GM12878 (cell line): ENCODE data around the gene ETV3L. TPM values are rescaled to one million over a fixed set of nuclear protein-coding genes. Genes with fewer than 3 reads are reported as not detected.

Source experiments
- ATAC-seq: fragments of 200-7000 bp; cut with Tn5 transposase; 3 replicates; pipeline ENCODE4 v1.9.1; 2020; ENCODE audit warnings: mild to moderate bottlenecking, moderate library complexity
- BruUV-seq: library from RNA; stranded (reverse); fragments of 400-500 nt; replicated peaks from 2 replicates; lab custom pipeline; 2021; lab: Mats Ljungman, UMichigan
- CTCF ChIA-PET: fragments of 300-600 bp; sonication (Branson Sonifier 250); formaldehyde crosslinking; extraction: SDS; loops from one replicate; lab custom pipeline; 2021; ENCODE audit warnings: inconsistent platforms; lab: Yijun Ruan, JAX
- POLR2A ChIA-PET: fragments of 350-600 bp; formaldehyde crosslinking; extraction: SDS; loops from one replicate; lab custom pipeline; 2021; ENCODE audit warnings: inconsistent platforms; lab: Charles Lee
- RAD21 ChIA-PET: fragments of 300-600 bp; sonication (Branson Sonifier 250); formaldehyde crosslinking; loops from one replicate; lab custom pipeline; 2023; ENCODE audit warnings: antibody characterized with exemption; ENCODE audit not compliant: unreplicated experiment; lab: Charles Lee
- SMC1A ChIA-PET: fragments of 300-600 bp; sonication (Branson Sonifier 250); formaldehyde crosslinking; loops from one replicate; lab custom pipeline; 2023; ENCODE audit not compliant: unreplicated experiment, uncharacterized antibody; lab: Charles Lee
- DNase-seq: peaks from one replicate; pipeline ENCODE4 v3.0.0-alpha.2; 2011; ENCODE audit warnings: low read depth, low spot score
- FAIRE-seq: peaks from 3 replicates; lab custom pipeline; 2011; peaks lifted over from hg19 to GRCh38; lab: Jason Lieb, UNC
- H2AFZ ChIP-seq: 2 replicates; pipeline ENCODE4 v1.6.0; 2011; ENCODE audit warnings: low read depth, low read length, control low read depth; ENCODE audit not compliant: control insufficient read depth
- H3K27ac ChIP-seq: 2 replicates; pipeline ENCODE4 v1.5.1; 2011; ENCODE audit warnings: control low read depth; ENCODE audit not compliant: control insufficient read depth, insufficient read depth
- H3K27me3 ChIP-seq, 2 experiments: replicated peaks in 1 of 2; 2 replicates each; pipeline versions ENCODE4 v1.6.0 to v1.6.1; 2011; ENCODE audit warnings: low read length in 1 of 2; ENCODE audit not compliant: control insufficient read depth in 2 of 2, insufficient read depth in 2 of 2
- H3K36me3 ChIP-seq, 2 experiments: 2 replicates each; pipeline ENCODE4 v1.5.1; 2011; ENCODE audit warnings: low read length in 1 of 2; ENCODE audit not compliant: control insufficient read depth in 2 of 2, insufficient read depth in 2 of 2
- H3K4me1 ChIP-seq: 2 replicates; pipeline ENCODE4 v1.6.1; 2011; ENCODE audit warnings: mild to moderate bottlenecking, low read length, moderate library complexity, mixed read lengths; ENCODE audit not compliant: control insufficient read depth, insufficient read depth
- H3K4me2 ChIP-seq: 2 replicates; pipeline ENCODE4 v1.6.0; 2011; ENCODE audit warnings: control low read depth; ENCODE audit not compliant: control insufficient read depth, insufficient read depth
- H3K4me3 ChIP-seq: fragments of 200-600 bp; sonication (generic); 2 replicates; pipeline ENCODE4 v1.5.1; 2016
- H3K79me2 ChIP-seq: 2 replicates; pipeline ENCODE4 v1.6.0; 2011; ENCODE audit warnings: low read length; ENCODE audit not compliant: control insufficient read depth, insufficient read depth
- H3K9ac ChIP-seq: 2 replicates; pipeline ENCODE4 v1.8.0; 2011; ENCODE audit warnings: low read length, control low read depth, mixed read lengths; ENCODE audit not compliant: control insufficient read depth, insufficient read depth
- H3K9me3 ChIP-seq: replicated peaks from 3 replicates; pipeline ENCODE4 v1.5.1; 2011; ENCODE audit warnings: mild to moderate bottlenecking, low read length; ENCODE audit not compliant: control insufficient read depth, insufficient read depth
- H4K20me1 ChIP-seq: 2 replicates; pipeline ENCODE4 v1.6.0; 2011; ENCODE audit not compliant: control insufficient read depth, insufficient read depth
- ATF2 ChIP-seq: IDR thresholded peaks from 2 replicates; pipeline ENCODE4 v1.6.1; 2012; ENCODE audit warnings: low read length, inconsistent platforms
- CBFB ChIP-seq: IDR thresholded peaks from 2 replicates; pipeline ENCODE4 v1.6.1; 2016; ENCODE audit warnings: antibody characterized with exemption, low read depth
- CHD1 ChIP-seq: IDR thresholded peaks from 2 replicates; pipeline ENCODE4 v1.6.1; 2012; ENCODE audit warnings: low read depth, low read length, improper control_type of control experiment
- EP300 ChIP-seq, 2 experiments: fragments of 150-350 bp in 1 of 2; IDR thresholded peaks; 2 replicates each; pipeline ENCODE4 v1.6.1; 2011 to 2012; ENCODE audit warnings: low read depth in 2 of 2, low read length in 2 of 2, borderline replicate concordance in 1 of 2, improper control_type of control experiment in 1 of 2, inconsistent platforms in 1 of 2; ENCODE audit not compliant: control insufficient read depth in 1 of 2
- FOS ChIP-seq: IDR thresholded peaks from 3 replicates; pipeline ENCODE4 v1.6.1; 2011; ENCODE audit warnings: borderline replicate concordance; ENCODE audit not compliant: insufficient read length; ENCODE audit errors: extremely low read depth
- HDAC2 ChIP-seq: fragments of 200-600 bp; sonication (generic); IDR thresholded peaks from 2 replicates; pipeline ENCODE4 v1.6.1; 2017
- JUNB ChIP-seq: IDR thresholded peaks from 2 replicates; pipeline ENCODE4 v1.6.1; 2016; ENCODE audit warnings: antibody characterized with exemption, mild to moderate bottlenecking
- NBN ChIP-seq: fragments of 450-650 bp; IDR thresholded peaks from 2 replicates; pipeline ENCODE4 v1.6.1; 2016
- NFXL1 ChIP-seq: fragments of 450-650 bp; IDR thresholded peaks from 2 replicates; pipeline ENCODE4 v1.6.1; 2017; ENCODE audit warnings: antibody characterized with exemption, mild to moderate bottlenecking, borderline replicate concordance
- NFYB ChIP-seq: IDR thresholded peaks from 2 replicates; pipeline ENCODE4 v1.6.1; 2011; ENCODE audit warnings: low read depth, mild to moderate bottlenecking, low read length, improper control_type of control experiment, moderate library complexity; ENCODE audit not compliant: insufficient read depth
- RELA ChIP-seq: fragments of 450-650 bp; IDR thresholded peaks from 2 replicates; pipeline ENCODE4 v1.8.0; 2014; ENCODE audit warnings: borderline replicate concordance; ENCODE audit not compliant: partially characterized antibody
- RUNX3 ChIP-seq: IDR thresholded peaks from 2 replicates; pipeline ENCODE4 v1.6.1; 2012; ENCODE audit warnings: low read length, inconsistent platforms
- SREBF1 ChIP-seq: IDR thresholded peaks from 2 replicates; pipeline ENCODE4 v1.6.1; 2012; ENCODE audit warnings: mild to moderate bottlenecking, low read length
- YBX1 ChIP-seq: fragments of 450-650 bp; IDR thresholded peaks from 2 replicates; pipeline ENCODE4 v1.6.1; 2016; ENCODE audit warnings: antibody characterized with exemption
- YY1 ChIP-seq: IDR thresholded peaks from 2 replicates; pipeline ENCODE4 v1.6.1; 2011; ENCODE audit warnings: low read depth, mild to moderate bottlenecking, low read length
- WGBS: methylation state at CpG from one replicate; pipeline ENCODE4 v1.1.6; 2016; ENCODE audit warnings: low lambda C conversion rate; ENCODE audit not compliant: insufficient replicate concordance, insufficient coverage; ENCODE audit errors: missing lambda C conversion rate; 5-methylcytosine and 5-hydroxymethylcytosine counted together
- in situ Hi-C: fragments of 300-500 bp; cut with MboI; formaldehyde crosslinking; loops from 9 replicates; pipeline ENCODE4 v1.14.3; 2018; ENCODE audit warnings: mixed read lengths
- intact Hi-C: fragments of 100-400 bp; cut with micrococcal nuclease; formaldehyde crosslinking; loops from one replicate; pipeline ENCODE4 v1.14.2; 2022; ENCODE audit not compliant: unreplicated experiment
- polyA plus RNA-seq, 11 experiments: library from polyadenylated mRNA; depleted of rRNA in 4 of 11; unstranded in 6 of 11; stranded (reverse) in 5 of 11; fragments of >200 nt; fragmentation: Nextera tagmentation in 4 of 11; fragmentation: Illumina TruSeq in 1 of 11; extraction: Ambion mirVana in 4 of 11; extraction: Trizol in 1 of 11; gene quantifications; 1 replicate in 1 of 11; 2 replicates in 10 of 11; pipeline versions ENCODE4 v1.2.1 to v1.2.3, GENCODE V29; 2011 to 2016; ENCODE audit warnings: inconsistent platforms in 2 of 11, missing spikeins in 2 of 11, low read depth in 1 of 11
- total RNA-seq, 4 experiments: library from RNA; depleted of rRNA in 3 of 4; stranded (reverse); fragments of >200 nt in 3 of 4; fragmentation: Illumina TruSeq in 1 of 4; extraction: Trizol in 1 of 4; gene quantifications; 2 replicates each; pipeline versions ENCODE4 v1.2.1 to v1.2.3, GENCODE V29; 2013 to 2021
- TF ChIP-seq, protein P1 (sequence below): IDR thresholded peaks from 2 replicates; pipeline ENCODE4 v1.6.1; 2012; ENCODE audit warnings: low read depth, low read length, improper control_type of control experiment
- TF ChIP-seq, protein P2 (sequence below): fragments of 450-650 bp; formaldehyde crosslinking; IDR thresholded peaks from 2 replicates; pipeline ENCODE4 v1.4.0; 2022; ENCODE audit warnings: mild to moderate bottlenecking, moderate library complexity
- TF ChIP-seq, protein P3 (sequence below): fragments of 450-650 bp; IDR thresholded peaks from 2 replicates; pipeline ENCODE4 v1.6.1; 2014; ENCODE audit warnings: mild to moderate bottlenecking

The ETV3L gene
- total and polyA plus RNA-seq, 10 of the 15 experiments (the other 5 are each of a cell fraction or from before 2014, with no cell fraction given) = 0.03 to 1.3 (median 0.44) TPM

DNA sequence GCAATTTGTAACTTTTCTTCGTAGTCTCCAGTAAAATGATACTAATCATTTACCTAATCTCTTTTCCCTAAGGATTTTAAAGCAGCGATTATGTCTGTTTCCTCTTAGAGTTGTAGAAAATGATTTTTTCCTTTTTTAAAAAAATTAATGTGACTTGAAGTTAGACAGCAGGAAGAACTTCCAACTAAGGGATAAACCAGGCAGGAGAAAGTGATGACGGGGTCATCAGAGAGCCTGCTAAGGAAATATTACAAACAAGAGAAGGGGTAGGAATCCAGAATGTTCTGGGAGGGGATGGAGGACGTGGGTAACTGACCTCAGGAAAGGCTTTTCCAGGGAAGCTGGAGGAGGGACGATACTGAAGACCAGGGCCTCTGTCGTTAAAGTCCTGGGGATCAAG, 8.8 kb upstream of the ETV3L start (continued):
- TF ChIP-seq NFXL1 (no peak), SREBF1 (no peak), NFYB (no peak), YBX1 (no peak)

GRCh38 chr1:157107702-157108101, 8.1 kb upstream of the ETV3L start:
- FAIRE-seq = no peak
- POLR2A ChIA-PET = interaction anchor here (1.8 to 2.0 kb wide), 2 partner anchors 10 to 33 kb away, joined by 7 to 10 read pairs; no protein-coding TSS in a partner anchor
- TF ChIP-seq, protein P1, sequence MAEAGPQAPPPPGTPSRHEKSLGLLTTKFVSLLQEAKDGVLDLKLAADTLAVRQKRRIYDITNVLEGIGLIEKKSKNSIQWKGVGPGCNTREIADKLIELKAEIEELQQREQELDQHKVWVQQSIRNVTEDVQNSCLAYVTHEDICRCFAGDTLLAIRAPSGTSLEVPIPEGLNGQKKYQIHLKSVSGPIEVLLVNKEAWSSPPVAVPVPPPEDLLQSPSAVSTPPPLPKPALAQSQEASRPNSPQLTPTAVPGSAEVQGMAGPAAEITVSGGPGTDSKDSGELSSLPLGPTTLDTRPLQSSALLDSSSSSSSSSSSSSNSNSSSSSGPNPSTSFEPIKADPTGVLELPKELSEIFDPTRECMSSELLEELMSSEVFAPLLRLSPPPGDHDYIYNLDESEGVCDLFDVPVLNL = no peak
- TF ChIP-seq ATF2 (no peak), CBFB (no peak), RUNX3 (no peak), RELA (no peak), HDAC2 (no peak), FOS (no peak), YY1 (no peak), CHD1 (no peak), NBN (no peak), EP300 (IDR thresholded peaks at IDR 0.05; ENCODE audit: borderline replicate concordance in 1 of 2, control insufficient read depth in 1 of 2, low read depth in 2 of 2, low read length in 2 of 2) (no peak), JUNB (no peak)
- TF ChIP-seq, protein P2, sequence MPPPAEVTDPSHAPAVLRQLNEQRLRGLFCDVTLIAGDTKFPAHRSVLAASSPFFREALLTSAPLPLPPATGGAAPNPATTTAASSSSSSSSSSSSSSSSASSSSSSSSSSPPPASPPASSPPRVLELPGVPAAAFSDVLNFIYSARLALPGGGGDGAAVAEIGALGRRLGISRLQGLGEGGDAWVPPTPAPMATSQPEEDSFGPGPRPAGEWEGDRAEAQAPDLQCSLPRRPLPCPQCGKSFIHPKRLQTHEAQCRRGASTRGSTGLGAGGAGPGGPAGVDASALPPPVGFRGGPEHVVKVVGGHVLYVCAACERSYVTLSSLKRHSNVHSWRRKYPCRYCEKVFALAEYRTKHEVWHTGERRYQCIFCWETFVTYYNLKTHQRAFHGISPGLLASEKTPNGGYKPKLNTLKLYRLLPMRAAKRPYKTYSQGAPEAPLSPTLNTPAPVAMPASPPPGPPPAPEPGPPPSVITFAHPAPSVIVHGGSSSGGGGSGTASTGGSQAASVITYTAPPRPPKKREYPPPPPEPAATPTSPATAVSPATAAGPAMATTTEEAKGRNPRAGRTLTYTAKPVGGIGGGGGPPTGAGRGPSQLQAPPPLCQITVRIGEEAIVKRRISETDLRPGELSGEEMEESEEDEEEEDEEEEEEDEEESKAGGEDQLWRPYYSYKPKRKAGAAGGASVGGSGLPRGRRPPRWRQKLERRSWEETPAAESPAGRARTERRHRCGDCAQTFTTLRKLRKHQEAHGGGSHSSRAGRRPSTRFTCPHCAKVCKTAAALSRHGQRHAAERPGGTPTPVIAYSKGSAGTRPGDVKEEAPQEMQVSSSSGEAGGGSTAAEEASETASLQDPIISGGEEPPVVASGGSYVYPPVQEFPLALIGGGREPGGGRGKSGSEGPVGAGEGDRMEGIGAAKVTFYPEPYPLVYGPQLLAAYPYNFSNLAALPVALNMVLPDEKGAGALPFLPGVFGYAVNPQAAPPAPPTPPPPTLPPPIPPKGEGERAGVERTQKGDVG = no peak
- TF ChIP-seq, protein P3, sequence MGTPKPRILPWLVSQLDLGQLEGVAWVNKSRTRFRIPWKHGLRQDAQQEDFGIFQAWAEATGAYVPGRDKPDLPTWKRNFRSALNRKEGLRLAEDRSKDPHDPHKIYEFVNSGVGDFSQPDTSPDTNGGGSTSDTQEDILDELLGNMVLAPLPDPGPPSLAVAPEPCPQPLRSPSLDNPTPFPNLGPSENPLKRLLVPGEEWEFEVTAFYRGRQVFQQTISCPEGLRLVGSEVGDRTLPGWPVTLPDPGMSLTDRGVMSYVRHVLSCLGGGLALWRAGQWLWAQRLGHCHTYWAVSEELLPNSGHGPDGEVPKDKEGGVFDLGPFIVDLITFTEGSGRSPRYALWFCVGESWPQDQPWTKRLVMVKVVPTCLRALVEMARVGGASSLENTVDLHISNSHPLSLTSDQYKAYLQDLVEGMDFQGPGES = no peak

More at GRCh38 chr1:157107702-157108101, 8.1 kb upstream of the ETV3L start:
- Histone ChIP-seq H2AFZ (no peak overlapping the region), H3K4me1 (peaks cover 22% of the 10 kb centered on the region), H3K4me3 (no peak overlapping the region), H3K9ac (no peak overlapping the region), H3K36me3 (no peaks in the 10 kb centered on the region), H4K20me1 (no peaks in the 10 kb centered on the region), H3K79me2 (no peaks in the 10 kb centered on the region), H3K27me3 (0 out of 4 replicates have a peak, but pooled peaks cover 0 to 2% of the 10 kb centered on the region in 2 experiments), H3K27ac (no peak overlapping the region), H3K9me3 (no peaks in the 10 kb centered on the region), H3K4me2 (no peak overlapping the region)
- CTCF ChIA-PET = interaction anchor here (0.9 to 3.1 kb wide), 3 partner anchors 17 to 447 kb away, joined by 3 to 21 read pairs (median 13); no protein-coding TSS in a partner anchor
- DNase-seq = no peak
- 48% methylated on average over 18 of the region's 19 CpGs for WGBS
- SMC1A ChIA-PET = interaction anchor here (0.9 to 3.3 kb wide), 6 partner anchors 17 to 312 kb away, joined by 3 to 17 read pairs (median 5); no protein-coding TSS in a partner anchor
- RAD21 ChIA-PET = interaction anchor here (0.7 to 2.0 kb wide), 4 partner anchors 8 to 47 kb away, joined by 3 to 14 read pairs (median 8); partner anchors contain the start of gene ETV3
- intact Hi-C loops = no loop called here
- no peak for ATAC-seq
- BruUV-seq = no TSS peak
- in situ Hi-C loops = no loop called here
